NCI-H2171 (cell line): ENCODE results near the gene TJP2.

ENCODE experiments used
- DNase-seq: peaks from one replicate; lab custom pipeline; 2025; lab: John Stamatoyannopoulos, UW

The TJP2 gene

DNA sequence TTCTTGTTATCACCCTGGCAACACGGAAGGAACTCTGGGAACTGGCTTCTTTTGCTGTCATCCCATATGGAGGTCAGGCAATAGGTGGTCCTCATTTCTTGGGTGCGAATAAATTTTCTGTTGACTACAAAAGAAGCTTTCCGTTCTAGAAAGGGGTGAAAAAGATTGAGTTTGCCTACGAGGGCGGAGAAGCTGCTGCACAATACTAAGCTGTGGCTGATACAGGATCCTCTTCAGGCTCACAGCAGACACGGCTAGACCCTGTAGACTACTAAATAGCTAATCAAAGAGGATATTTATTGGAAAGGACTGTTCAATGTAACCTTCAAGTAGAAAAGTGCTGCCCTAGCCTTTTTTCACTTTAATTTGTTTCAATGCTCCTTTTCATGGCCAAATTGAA is 58.1 kb downstream of the TJP2 start:
- DNase-seq: no peak

- no peak for DNase-seq
These were observed 60.6 kb downstream of the TJP2 start for GRCh38 chr9:69234683-69235082.

- DNase-seq: no peak
These were observed 62.1 kb downstream of the TJP2 start for GRCh38 chr9:69236188-69236587.

DNA sequence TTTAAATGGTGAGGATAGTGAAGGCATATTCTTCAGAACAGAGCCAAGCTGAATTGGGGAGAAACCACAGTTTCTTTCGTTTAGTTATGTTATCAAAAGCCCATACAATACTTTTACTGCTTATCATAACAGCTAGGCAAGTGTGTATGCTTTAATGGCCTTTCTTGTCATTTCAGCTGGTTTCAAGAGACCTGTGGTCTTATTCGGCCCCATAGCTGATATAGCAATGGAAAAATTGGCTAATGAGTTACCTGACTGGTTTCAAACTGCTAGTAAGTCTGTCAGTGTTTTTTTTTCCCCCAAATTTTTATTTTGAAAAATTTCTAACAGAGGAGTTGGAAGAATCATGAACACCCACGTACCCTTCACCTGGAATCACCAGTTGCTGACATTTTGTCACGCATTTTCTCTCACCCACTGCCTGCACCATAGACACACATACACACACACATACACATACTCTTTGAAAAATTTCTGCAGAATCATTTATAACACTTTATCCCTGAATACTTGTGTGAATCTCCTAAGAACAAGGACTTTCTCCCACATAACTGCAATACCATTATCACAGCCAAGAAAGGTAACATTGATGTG is 63.7 kb downstream of the TJP2 start:
- DNase-seq: no peak

DNA sequence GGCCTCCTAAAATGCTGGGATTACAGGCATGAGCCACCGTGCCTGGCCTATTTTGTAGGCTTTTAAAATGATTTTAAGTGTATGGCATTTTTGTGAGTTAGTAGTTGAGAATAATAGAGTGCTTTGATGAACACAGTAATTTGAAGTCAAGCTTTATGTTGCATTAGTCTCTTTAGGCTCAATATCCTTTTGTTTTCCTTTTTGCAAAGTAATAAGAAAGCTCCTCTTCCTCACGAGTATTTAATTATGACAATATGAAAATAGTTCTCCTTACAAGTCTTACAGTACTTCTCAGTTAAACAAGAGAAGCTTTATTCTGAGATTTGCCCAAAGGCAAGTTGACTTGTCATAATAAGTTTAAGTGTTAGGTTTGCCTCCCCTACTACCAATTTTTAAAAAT is 69.0 kb downstream of the TJP2 start:
- no peak for DNase-seq

DNA sequence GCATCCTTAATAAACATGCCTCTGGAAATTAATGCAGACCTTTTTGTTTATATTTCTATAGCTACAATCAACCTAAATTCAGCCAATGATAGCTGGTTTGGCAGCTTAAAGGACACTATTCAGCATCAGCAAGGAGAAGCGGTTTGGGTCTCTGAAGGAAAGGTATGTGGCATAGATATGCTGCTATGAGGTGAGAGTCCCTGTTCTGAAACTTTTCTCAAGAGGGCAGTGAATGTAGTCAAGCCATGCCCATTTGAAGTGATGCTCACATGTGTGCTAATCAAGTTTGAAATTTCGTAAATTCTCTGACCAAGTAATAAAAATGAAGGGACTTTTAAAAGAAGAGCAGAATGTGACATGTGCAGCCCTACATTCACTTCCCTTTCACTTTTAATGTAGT is 72.6 kb downstream of the TJP2 start:
- no peak for DNase-seq

- no peak for DNase-seq
These were observed 73.9 kb downstream of the TJP2 start for GRCh38 chr9:69248005-69248404.

- no peak for DNase-seq
These were observed 75.3 kb downstream of the TJP2 start for GRCh38 chr9:69249337-69249736.

DNA sequence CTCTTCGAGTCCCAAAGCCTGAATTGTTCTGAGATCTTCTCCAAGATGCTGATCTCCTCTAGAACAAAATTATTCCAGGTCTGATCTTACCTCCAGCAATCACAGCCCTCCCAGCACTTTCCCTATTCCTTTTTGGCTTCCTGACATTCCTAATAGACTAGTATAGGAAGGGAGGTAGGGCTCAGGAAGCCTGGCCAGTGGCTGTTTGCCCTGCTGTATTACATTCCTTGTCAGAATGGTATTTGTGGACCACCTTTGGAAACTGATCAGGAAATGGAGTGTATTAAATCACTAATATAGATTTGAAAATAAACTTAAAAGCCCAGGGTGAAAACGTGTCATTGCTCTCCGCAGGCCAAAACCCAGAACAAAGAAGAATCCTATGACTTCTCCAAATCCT is 76.6 kb downstream of the TJP2 start:
- DNase-seq: no peak

DNA sequence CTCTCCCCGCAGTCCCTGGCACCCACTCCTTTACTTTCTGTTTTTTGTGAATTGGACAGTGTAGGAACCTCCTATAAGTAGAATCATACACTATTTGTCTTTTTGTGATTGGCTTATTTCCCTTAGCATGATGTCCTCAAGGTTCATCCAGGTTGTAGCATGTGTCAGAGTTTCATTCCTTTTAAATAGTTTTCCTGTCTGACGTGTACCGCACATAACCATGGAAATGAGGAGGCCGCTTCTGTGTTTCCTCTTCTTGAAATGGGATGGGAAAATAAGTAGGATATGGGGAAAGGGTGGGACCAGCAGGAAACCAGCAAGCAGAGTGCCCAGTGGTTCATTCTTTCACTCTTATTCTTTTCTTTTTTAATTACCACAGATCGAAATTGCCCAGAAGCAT is 78.4 kb downstream of the TJP2 start:
- DNase-seq: no peak

DNA sequence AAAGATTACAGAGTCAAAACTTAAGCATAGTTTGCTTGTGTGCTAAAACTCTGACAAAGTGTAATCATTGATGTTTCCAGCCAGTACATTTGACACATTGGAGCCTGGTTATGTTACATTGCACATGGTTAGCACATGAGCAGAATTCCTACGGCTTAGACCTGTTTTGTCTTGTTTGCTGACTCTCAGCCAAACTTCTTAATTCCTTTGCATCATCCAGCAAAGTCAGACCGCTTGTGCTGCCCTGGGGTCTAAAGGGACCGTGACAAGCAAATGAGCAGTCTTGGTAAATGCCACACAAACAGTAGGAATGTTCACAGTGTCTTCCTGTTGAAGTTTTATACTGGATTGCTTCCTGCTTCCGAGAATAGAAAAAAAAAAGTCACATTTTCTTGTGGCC is 79.0 kb downstream of the TJP2 start:
- no peak for DNase-seq

DNA sequence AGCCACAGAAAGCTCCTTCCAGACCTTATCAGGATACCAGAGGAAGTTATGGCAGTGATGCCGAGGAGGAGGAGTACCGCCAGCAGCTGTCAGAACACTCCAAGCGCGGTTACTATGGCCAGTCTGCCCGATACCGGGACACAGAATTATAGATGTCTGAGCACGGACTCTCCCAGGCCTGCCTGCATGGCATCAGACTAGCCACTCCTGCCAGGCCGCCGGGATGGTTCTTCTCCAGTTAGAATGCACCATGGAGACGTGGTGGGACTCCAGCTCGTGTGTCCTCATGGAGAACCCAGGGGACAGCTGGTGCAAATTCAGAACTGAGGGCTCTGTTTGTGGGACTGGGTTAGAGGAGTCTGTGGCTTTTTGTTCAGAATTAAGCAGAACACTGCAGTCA is 80.1 kb downstream of the TJP2 start:
- DNase-seq: no peak

DNA sequence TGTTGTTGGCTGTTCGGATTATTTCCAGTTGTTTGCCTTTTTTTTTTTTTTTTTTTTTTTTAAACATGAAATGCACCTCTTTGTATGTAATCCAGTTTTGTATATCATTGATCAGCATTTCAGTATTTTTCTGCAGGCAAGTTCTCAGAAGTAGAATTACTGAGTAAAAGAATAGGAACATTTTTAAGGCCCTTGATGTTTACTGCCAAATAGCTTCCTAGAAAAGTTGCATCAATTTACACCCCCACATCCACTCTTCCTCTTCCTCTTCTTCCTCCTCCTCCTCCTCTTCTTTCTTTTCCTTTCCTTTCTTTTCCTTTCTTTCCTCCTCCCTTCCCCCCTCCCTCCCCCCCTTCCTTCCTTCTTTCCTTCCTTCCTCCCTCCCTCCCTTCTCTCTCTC is 81.5 kb downstream of the TJP2 start:
- no peak for DNase-seq

- no peak for DNase-seq
These were observed 84.5 kb downstream of the TJP2 start for GRCh38 chr9:69258551-69258950.

GRCh38 chr9:69260161-69260560 is 86.1 kb downstream of the TJP2 start:
- DNase-seq: no peak

DNA sequence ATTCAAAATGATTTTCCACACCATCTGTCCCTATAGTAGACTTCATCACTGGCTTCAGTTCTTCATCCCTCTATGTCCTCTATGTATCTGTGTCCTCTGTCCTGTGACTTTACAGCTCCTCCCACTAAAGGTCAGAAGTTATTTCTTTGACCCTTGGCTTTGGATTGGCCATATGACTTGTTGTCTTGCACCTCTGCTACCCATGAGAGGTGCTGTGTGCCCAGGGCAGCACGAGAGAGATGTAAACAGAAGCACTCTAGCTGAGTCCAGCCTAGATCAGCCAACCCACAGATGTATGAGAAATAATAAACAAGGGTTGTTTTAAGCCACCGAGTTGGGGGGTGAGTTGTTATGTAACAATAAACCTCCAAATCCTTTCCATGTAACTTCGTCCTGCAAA is 87.6 kb downstream of the TJP2 start:
- no peak for DNase-seq

GRCh38 chr9:69264526-69264925 is 90.4 kb downstream of the TJP2 start:
- DNase-seq: no peak

- DNase-seq: no peak
These were observed 91.8 kb downstream of the TJP2 start for GRCh38 chr9:69265891-69266290.

GRCh38 chr9:69272212-69272611 is 98.1 kb downstream of the TJP2 start:
- DNase-seq: no peak

DNA sequence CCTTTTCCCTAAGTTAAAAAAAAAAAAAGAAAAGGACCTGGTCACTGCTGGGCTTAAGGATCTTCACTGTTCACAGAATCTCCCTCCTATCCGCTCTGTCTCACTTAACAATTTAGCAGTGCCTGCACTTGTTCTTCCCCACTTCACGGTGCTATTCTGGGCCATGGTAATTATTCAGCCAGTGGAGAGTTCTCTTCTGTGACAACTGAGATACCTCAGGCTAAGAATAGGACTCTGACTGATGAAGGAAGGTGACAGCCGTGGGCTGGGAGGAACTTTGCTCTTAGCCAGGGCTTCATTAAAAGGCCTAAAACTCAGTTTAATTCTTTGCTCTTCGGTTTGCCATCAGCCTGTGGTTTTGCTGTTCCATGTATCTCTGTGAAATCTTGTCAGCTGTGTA is 99.1 kb downstream of the TJP2 start:
- DNase-seq: no peak

GRCh38 chr9:69276775-69277174 is 102.7 kb downstream of the TJP2 start:
- DNase-seq: no peak

GRCh38 chr9:69279084-69279731 is 105.1 kb downstream of the TJP2 start:
- no peak for DNase-seq

DNA sequence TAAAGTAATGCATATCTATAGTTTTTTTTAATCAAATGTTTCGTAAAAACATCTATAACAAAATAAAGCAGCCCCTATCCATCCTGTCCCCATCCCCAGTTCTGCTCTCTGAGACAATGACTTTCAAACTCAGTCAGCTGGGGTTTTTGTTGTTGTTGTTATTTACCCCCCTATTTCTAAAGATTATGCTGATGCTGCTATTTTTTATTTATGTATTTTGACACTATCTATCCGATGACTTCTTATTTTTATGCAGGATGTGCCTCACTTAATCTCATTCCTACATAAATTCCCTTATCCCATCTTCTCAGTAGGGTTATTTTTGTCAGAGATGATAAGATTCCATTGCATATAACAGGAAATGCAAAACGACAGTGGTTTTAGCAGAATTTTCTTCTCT is 105.7 kb downstream of the TJP2 start:
- no peak for DNase-seq

DNA sequence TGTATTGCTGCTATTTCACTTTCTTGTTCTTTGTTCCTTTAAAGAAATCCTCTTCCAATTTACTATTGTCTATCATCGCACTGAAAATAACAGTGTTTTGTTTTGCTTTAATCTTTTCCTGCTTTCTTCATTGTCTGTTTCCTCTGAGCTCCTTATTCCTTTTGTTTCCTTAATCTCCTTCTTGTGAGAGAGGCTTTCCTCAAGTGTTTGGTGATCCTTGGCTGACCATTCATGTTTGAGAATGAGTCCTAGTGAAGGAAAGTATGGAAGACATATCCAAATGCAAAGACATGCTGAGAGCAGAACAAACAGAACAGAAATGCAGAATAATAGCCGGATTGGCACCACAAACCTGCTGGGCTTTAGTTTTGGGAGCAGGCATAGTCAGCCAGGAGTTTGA is 108.9 kb downstream of the TJP2 start:
- no peak for DNase-seq
